CD14-positive monocyte (primary cell): Measurements from ENCODE around the gene HEYL. TPM values are rescaled to one million over a fixed set of nuclear protein-coding genes. Genes with fewer than 3 reads are reported as not detected.

Source experiments
- DNase-seq, 3 donors: peaks; one replicate each; pipeline ENCODE4 v3.0.0-alpha.2; 2011 to 2022
- H2AFZ ChIP-seq: 2 replicates; pipeline ENCODE4 v1.6.0; 2012; ENCODE audit warnings: mild to moderate bottlenecking, low read depth, low read length, inconsistent platforms; ENCODE audit not compliant: insufficient read depth, poor library complexity, severe bottlenecking
- H3K27ac ChIP-seq, 2 donors: 1 replicate in 1 of 2; 2 replicates in 1 of 2; pipeline ENCODE4 v1.5.1; 2012 to 2013; ENCODE audit warnings: low read length in 2 of 2, control low read depth in 1 of 2, inconsistent platforms in 1 of 2, low read depth in 1 of 2, mild to moderate bottlenecking in 1 of 2
- H3K27me3 ChIP-seq, 2 donors: one replicate each; pipeline versions ENCODE4 v1.6.0 to v1.6.1; 2011 to 2013; ENCODE audit warnings: low read length in 2 of 2; ENCODE audit not compliant: control insufficient read depth in 2 of 2, insufficient read depth in 2 of 2
- H3K36me3 ChIP-seq, 2 donors: replicated peaks in 1 of 2; 1 replicate in 1 of 2; 2 replicates in 1 of 2; pipeline versions ENCODE4 v1.5.1 to v1.6.1; 2012 to 2013; ENCODE audit warnings: low read length in 2 of 2, control low read depth in 1 of 2, inconsistent platforms in 1 of 2, mild to moderate bottlenecking in 1 of 2; ENCODE audit not compliant: insufficient read depth in 2 of 2, control insufficient read depth in 1 of 2
- H3K4me1 ChIP-seq, 2 donors: 1 replicate in 1 of 2; 2 replicates in 1 of 2; pipeline versions ENCODE4 v1.5.1 to v1.6.1; 2012 to 2013; ENCODE audit warnings: low read length in 2 of 2, control low read depth in 1 of 2, inconsistent platforms in 1 of 2, mild to moderate bottlenecking in 1 of 2, moderate library complexity in 1 of 2; ENCODE audit not compliant: insufficient read depth in 2 of 2, control insufficient read depth in 1 of 2
- H3K4me2 ChIP-seq: replicated peaks from 2 replicates; pipeline ENCODE3; 2012; ENCODE audit warnings: low read length, moderate library complexity, mild to moderate bottlenecking; ENCODE audit not compliant: poor library complexity, severe bottlenecking; ENCODE audit errors: extremely low read depth
- H3K4me3 ChIP-seq, 3 experiments: fragments of 200-600 bp in 1 of 3; sonication (generic) in 1 of 3; replicated peaks in 1 of 3; 1 replicate in 2 of 3; 2 replicates in 1 of 3; pipeline ENCODE4 v1.5.1; 2011 to 2013; ENCODE audit warnings: low read length in 3 of 3, mild to moderate bottlenecking in 3 of 3, control low read depth in 2 of 3, low read depth in 2 of 3, inconsistent platforms in 1 of 3, moderate library complexity in 1 of 3
- H3K79me2 ChIP-seq: 2 replicates; pipeline ENCODE4 v1.6.0; 2012; ENCODE audit warnings: mild to moderate bottlenecking, control low read depth, inconsistent platforms, low read length, moderate library complexity; ENCODE audit not compliant: insufficient read depth
- H3K9ac ChIP-seq: 2 replicates; pipeline ENCODE4 v1.6.0; 2017; ENCODE audit warnings: low read length, mild to moderate bottlenecking; ENCODE audit not compliant: insufficient read depth, poor library complexity, severe bottlenecking
- H3K9me3 ChIP-seq, 2 donors: replicated peaks in 1 of 2; 1 replicate in 1 of 2; 2 replicates in 1 of 2; pipeline versions ENCODE4 v1.5.1 to v1.6.1; 2012 to 2013; ENCODE audit warnings: low read length in 2 of 2, control low read depth in 1 of 2; ENCODE audit not compliant: control insufficient read depth in 1 of 2, insufficient read depth in 1 of 2
- H4K20me1 ChIP-seq: 2 replicates; pipeline ENCODE4 v1.6.0; 2012; ENCODE audit warnings: mild to moderate bottlenecking, low read length, control low read depth, moderate library complexity; ENCODE audit not compliant: insufficient read depth
- H3K27ac Mint-ChIP-seq, 7 donors: one replicate each; pipeline ENCODE4 v1.8.0; 2020; ENCODE audit warnings: mild to moderate bottlenecking in 7 of 7, mixed read lengths in 7 of 7, moderate library complexity in 6 of 7, inconsistent platforms in 2 of 7
- H3K27me3 Mint-ChIP-seq, 3 donors: one replicate each; pipeline ENCODE4 v1.8.0; 2021 to 2022; ENCODE audit warnings: low read depth in 3 of 3, mild to moderate bottlenecking in 3 of 3, mixed read lengths in 3 of 3, moderate library complexity in 3 of 3, inconsistent platforms in 1 of 3
- H3K36me3 Mint-ChIP-seq, 2 donors: one replicate each; pipeline ENCODE4 v1.8.0; 2020; ENCODE audit warnings: mixed read lengths in 2 of 2, inconsistent platforms in 1 of 2, mild to moderate bottlenecking in 1 of 2
- H3K4me1 Mint-ChIP-seq: one replicate; pipeline ENCODE4 v1.8.0; 2020; ENCODE audit warnings: mild to moderate bottlenecking, mixed read lengths
- H3K4me3 Mint-ChIP-seq, 2 donors: one replicate each; pipeline ENCODE4 v1.8.0; 2020; ENCODE audit warnings: mild to moderate bottlenecking in 2 of 2, mixed read lengths in 2 of 2, moderate library complexity in 1 of 2
- H3K9me3 Mint-ChIP-seq, 7 donors: one replicate each; pipeline ENCODE4 v1.8.0; 2020 to 2022; ENCODE audit warnings: mixed read lengths in 7 of 7, mild to moderate bottlenecking in 6 of 7, moderate library complexity in 6 of 7, inconsistent platforms in 2 of 7
- WGBS: methylation state at CpG from one replicate; pipeline ENCODE4 v1.1.5; 2013; ENCODE audit warnings: missing lambda C conversion rate; ENCODE audit not compliant: insufficient coverage; 5-methylcytosine and 5-hydroxymethylcytosine counted together
- intact Hi-C, 2 donors: fragments of 100-400 bp; cut with micrococcal nuclease; formaldehyde crosslinking; loops; one replicate each; pipeline versions ENCODE4 v1.15.0 to v1.15.1; 2023
- polyA plus RNA-seq, 3 donors: library from polyadenylated mRNA; depleted of rRNA in 1 of 3; unstranded in 2 of 3; stranded (reverse) in 1 of 3; fragments of 300-500 nt in 2 of 3; fragments of >200 nt in 1 of 3; fragmentation: Illumina TruSeq in 2 of 3; gene quantifications; 1 replicate in 2 of 3; 2 replicates in 1 of 3; pipeline ENCODE4 v1.2.3, GENCODE V29; 2012 to 2021
- TF ChIP-seq, protein P1 (sequence below): fragments of 200-600 bp; IDR thresholded peaks from one replicate; pipeline ENCODE4 v1.8.0; 2022; ENCODE audit warnings: antibody characterized with exemption, mild to moderate bottlenecking

The HEYL gene
- polyA plus RNA-seq, 3 donors, result 0.04 to 0.15 (median 0.15) TPM

DNA sequence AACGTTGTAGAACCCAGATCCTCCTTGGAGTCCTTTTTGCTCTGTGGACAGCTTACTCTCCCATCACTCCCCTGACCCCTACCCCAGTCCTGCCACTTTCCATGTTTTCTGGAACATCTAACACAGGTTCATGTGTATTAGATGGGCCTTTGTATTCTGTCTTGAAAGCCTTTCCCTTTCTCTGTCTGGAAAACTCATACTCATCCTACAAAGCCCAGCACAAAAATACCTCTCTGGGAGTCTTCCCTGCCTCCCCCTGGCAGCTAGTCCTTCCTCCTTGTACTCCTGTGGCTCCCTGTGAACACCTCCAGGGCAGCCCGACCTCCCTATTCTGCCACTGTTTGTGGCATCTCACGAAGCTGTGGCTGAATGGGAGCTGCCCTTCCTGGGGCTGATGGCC, 7.8 kb upstream of the HEYL start:
- intact Hi-C loops, result no loop called here
- no peaks in the 10 kb centered on the region for H3K36me3 Mint-ChIP-seq
- Histone ChIP-seq H3K4me2 (no peak overlapping the region), H3K4me3 (no peak overlapping the region), H3K79me2 (no peaks in the 10 kb centered on the region), H3K4me1 (no peaks in the 10 kb centered on the region), H2AFZ (no peak overlapping the region), H3K27ac (no peak overlapping the region), H3K9ac (no peak overlapping the region), H3K27me3 (no peaks in the 10 kb centered on the region), H3K9me3 (peaks cover 6 to 8% of the 10 kb centered on the region in 2 donors), H4K20me1 (no peaks in the 10 kb centered on the region), H3K36me3 (no peaks in the 10 kb centered on the region)
- no peak for DNase-seq
- 73% methylated on average over 2 of the region's 3 CpGs for WGBS
- peaks cover 0 to 4% (median 2%) of the 10 kb centered on the region in 3 donors for H3K27me3 Mint-ChIP-seq
- H3K4me1 Mint-ChIP-seq, result no peaks in the 10 kb centered on the region
- H3K4me3 Mint-ChIP-seq, result no peak overlapping the region
- peaks cover 4 to 11% (median 9%) of the 10 kb centered on the region in 7 donors for H3K9me3 Mint-ChIP-seq
- TF ChIP-seq, protein P1, sequence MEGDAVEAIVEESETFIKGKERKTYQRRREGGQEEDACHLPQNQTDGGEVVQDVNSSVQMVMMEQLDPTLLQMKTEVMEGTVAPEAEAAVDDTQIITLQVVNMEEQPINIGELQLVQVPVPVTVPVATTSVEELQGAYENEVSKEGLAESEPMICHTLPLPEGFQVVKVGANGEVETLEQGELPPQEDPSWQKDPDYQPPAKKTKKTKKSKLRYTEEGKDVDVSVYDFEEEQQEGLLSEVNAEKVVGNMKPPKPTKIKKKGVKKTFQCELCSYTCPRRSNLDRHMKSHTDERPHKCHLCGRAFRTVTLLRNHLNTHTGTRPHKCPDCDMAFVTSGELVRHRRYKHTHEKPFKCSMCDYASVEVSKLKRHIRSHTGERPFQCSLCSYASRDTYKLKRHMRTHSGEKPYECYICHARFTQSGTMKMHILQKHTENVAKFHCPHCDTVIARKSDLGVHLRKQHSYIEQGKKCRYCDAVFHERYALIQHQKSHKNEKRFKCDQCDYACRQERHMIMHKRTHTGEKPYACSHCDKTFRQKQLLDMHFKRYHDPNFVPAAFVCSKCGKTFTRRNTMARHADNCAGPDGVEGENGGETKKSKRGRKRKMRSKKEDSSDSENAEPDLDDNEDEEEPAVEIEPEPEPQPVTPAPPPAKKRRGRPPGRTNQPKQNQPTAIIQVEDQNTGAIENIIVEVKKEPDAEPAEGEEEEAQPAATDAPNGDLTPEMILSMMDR, result no peak
- no peak overlapping the region for H3K27ac Mint-ChIP-seq

DNA sequence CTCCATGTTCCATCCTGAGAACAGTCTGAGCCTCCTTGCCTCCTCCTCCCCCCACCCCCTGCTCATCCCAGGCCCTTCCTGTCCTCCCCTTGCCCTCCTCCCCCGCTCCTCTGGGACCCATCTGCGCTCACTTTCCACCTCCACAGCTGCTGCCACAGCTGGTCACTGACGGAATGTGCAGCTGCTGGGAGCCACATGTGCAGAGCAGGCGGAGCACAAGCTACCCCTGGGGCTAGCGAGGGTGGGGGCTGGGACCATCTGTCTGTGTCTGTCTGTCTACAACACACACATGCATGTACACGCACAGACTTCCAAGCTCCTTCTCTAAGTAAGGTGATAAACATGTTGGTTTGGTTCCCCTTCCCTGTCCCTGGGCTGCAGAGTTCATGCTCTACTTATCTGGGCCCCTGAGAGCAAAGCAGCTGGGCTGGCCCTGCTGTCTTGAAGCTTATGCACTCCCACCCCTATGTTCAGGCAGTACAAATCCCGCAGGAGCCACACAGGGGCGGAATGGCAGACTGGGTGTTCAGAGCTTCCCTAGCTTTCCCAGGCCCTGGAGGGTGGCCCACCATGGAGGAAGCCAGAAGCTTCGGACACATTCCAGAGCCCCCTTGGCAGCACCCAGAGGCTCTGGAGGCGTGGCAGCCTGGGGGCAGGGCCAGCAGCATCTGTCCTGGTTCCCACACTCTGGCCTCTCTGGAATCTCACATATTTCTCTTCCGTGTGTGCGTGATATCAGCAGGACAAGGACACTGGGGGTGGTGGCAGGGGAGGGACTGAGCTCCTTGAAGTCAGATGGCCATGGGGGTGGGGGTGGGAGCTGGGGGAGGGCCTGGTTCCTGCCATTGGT, 7.0 kb upstream of the HEYL start:
- Histone ChIP-seq H3K79me2 (no peaks in the 10 kb centered on the region), H3K4me1 (no peaks in the 10 kb centered on the region), H3K4me2 (no peak overlapping the region), H3K36me3 (no peaks in the 10 kb centered on the region), H3K9ac (no peak overlapping the region), H3K9me3 (peaks cover 6 to 8% of the 10 kb centered on the region in 2 donors), H3K27ac (no peak overlapping the region), H2AFZ (no peak overlapping the region), H3K27me3 (no peaks in the 10 kb centered on the region), H3K4me3 (no peak overlapping the region), H4K20me1 (no peaks in the 10 kb centered on the region)
- H3K4me3 Mint-ChIP-seq, result no peak overlapping the region
- intact Hi-C loops, result no loop called here
- no peak for DNase-seq
- TF ChIP-seq, protein P1, result no peak
- H3K4me1 Mint-ChIP-seq, result no peaks in the 10 kb centered on the region
- H3K9me3 Mint-ChIP-seq, result peaks cover 4 to 11% (median 9%) of the 10 kb centered on the region in 7 donors
- 92% methylated on average over 7 of the region's 12 CpGs for WGBS
- no peak overlapping the region for H3K27ac Mint-ChIP-seq
- peaks cover 0 to 4% (median 2%) of the 10 kb centered on the region in 3 donors for H3K27me3 Mint-ChIP-seq
- no peaks in the 10 kb centered on the region for H3K36me3 Mint-ChIP-seq
